GM23338 (cell line): ENCODE measurements around the gene APBB3. TPM values are rescaled to one million over a fixed set of nuclear protein-coding genes. Genes with fewer than 3 reads are reported as not detected.

Experiments
- ATAC-seq: fragments of 200-7000 bp; cut with Tn5 transposase; 3 replicates; pipeline ENCODE4 v1.9.1; 2020
- DNase-seq: peaks from one replicate; pipeline ENCODE4 v3.0.0-alpha.2; 2015; ENCODE audit warnings: low spot score
- H2AFZ ChIP-seq: fragments of 200-600 bp; sonication (generic); 2 replicates; pipeline ENCODE4 v1.8.0; 2016; ENCODE audit warnings: antibody characterized with exemption, mild to moderate bottlenecking, moderate library complexity
- H3F3A ChIP-seq: fragments of 200-600 bp; sonication (generic); replicated peaks from 2 replicates; pipeline ENCODE4 v1.8.0; 2017; ENCODE audit warnings: antibody characterized with exemption, mixed run types, low read depth
- H3K27ac ChIP-seq: fragments of 200-600 bp; sonication (generic); 2 replicates; pipeline ENCODE4 v1.6.1; 2016; ENCODE audit warnings: low read depth
- H3K27me3 ChIP-seq: fragments of 200-600 bp; sonication (generic); 2 replicates; pipeline ENCODE4 v1.8.0; 2016; ENCODE audit warnings: mild to moderate bottlenecking, mixed run types, moderate library complexity; ENCODE audit not compliant: insufficient read depth
- H3K36me3 ChIP-seq: fragments of 200-600 bp; sonication (generic); 2 replicates; pipeline ENCODE4 v1.8.0; 2016; ENCODE audit warnings: mild to moderate bottlenecking; ENCODE audit not compliant: insufficient read depth
- H3K4me1 ChIP-seq: fragments of 200-600 bp; sonication (generic); 2 replicates; pipeline ENCODE4 v1.8.0; 2016; ENCODE audit warnings: mild to moderate bottlenecking, moderate library complexity; ENCODE audit not compliant: insufficient read depth
- H3K4me2 ChIP-seq: fragments of 200-600 bp; sonication (generic); 2 replicates; pipeline ENCODE4 v1.7.1; 2017; ENCODE audit warnings: mixed run types
- H3K4me3 ChIP-seq: fragments of 200-600 bp; sonication (generic); 2 replicates; pipeline ENCODE4 v1.6.1; 2016; ENCODE audit warnings: mixed run types
- H3K79me2 ChIP-seq: fragments of 200-600 bp; sonication (generic); replicated peaks from 2 replicates; pipeline ENCODE4 v1.8.0; 2017; ENCODE audit warnings: mild to moderate bottlenecking; ENCODE audit not compliant: insufficient read depth
- H3K9me2 ChIP-seq: fragments of 200-600 bp; sonication (generic); 2 replicates; pipeline ENCODE4 v1.8.0; 2017; ENCODE audit not compliant: insufficient read depth
- H4K20me1 ChIP-seq: fragments of 200-600 bp; sonication (generic); replicated peaks from 2 replicates; pipeline ENCODE4 v1.8.0; 2017; ENCODE audit warnings: mild to moderate bottlenecking; ENCODE audit not compliant: insufficient read depth
- H3K27ac Mint-ChIP-seq: 2 replicates; pipeline ENCODE4 v1.8.0; 2020; ENCODE audit warnings: inconsistent platforms, mild to moderate bottlenecking, moderate library complexity, mixed read lengths
- H3K27me3 Mint-ChIP-seq: 3 replicates; pipeline ENCODE4 v1.8.0; 2022; ENCODE audit warnings: low read depth, mild to moderate bottlenecking, moderate library complexity, mixed read lengths, inconsistent platforms; ENCODE audit not compliant: insufficient read depth, poor library complexity
- H3K36me3 Mint-ChIP-seq: 3 replicates; pipeline ENCODE4 v1.8.0; 2021; ENCODE audit warnings: low read depth, mild to moderate bottlenecking, inconsistent platforms, moderate library complexity, mixed read lengths
- H3K4me1 Mint-ChIP-seq: 3 replicates; pipeline ENCODE4 v1.8.0; 2020; ENCODE audit warnings: mild to moderate bottlenecking, inconsistent platforms, mixed read lengths
- H3K4me3 Mint-ChIP-seq: 3 replicates; pipeline ENCODE4 v1.8.0; 2021; ENCODE audit warnings: moderate library complexity, mild to moderate bottlenecking, inconsistent platforms, mixed read lengths
- H3K9me3 Mint-ChIP-seq: 3 replicates; pipeline ENCODE4 v1.8.0; 2020; ENCODE audit warnings: moderate library complexity, mild to moderate bottlenecking, inconsistent platforms, mixed read lengths
- EZH2 ChIP-seq: fragments of 200-600 bp; sonication (generic); IDR thresholded peaks from one replicate; pipeline ENCODE4 v1.8.0; 2017; ENCODE audit warnings: antibody characterized with exemption, mild to moderate bottlenecking, low read depth; ENCODE audit not compliant: unreplicated experiment
- EZH2phosphoT487 ChIP-seq: fragments of 200-600 bp; sonication (generic); IDR thresholded peaks from one replicate; pipeline ENCODE4 v1.8.1; 2018; ENCODE audit warnings: antibody characterized with exemption; ENCODE audit not compliant: unreplicated experiment
- JUNB ChIP-seq: IDR thresholded peaks from one replicate; pipeline ENCODE4 v1.6.1; 2016; ENCODE audit warnings: antibody characterized with exemption; ENCODE audit not compliant: unreplicated experiment
- NANOG ChIP-seq: IDR thresholded peaks from 2 replicates; pipeline ENCODE4 v1.6.1; 2016; ENCODE audit warnings: antibody characterized with exemption, borderline replicate concordance
- POLR2AphosphoS5 ChIP-seq: IDR thresholded peaks from 2 replicates; pipeline ENCODE4 v1.6.1; 2016; ENCODE audit warnings: antibody characterized with exemption, low read depth
- STAT1 ChIP-seq: IDR thresholded peaks from one replicate; pipeline ENCODE4 v1.6.1; 2016; ENCODE audit warnings: antibody characterized with exemption; ENCODE audit not compliant: unreplicated experiment
- ZNF114 ChIP-seq: fragments of 250-450 bp; sonication (Bioruptor Pico); IDR thresholded peaks from 2 replicates; pipeline ENCODE4 v1.5.0; 2020; ENCODE audit warnings: mild to moderate bottlenecking, moderate library complexity
- ZNF331 ChIP-seq: fragments of 250-450 bp; sonication (Bioruptor Pico); IDR thresholded peaks from 2 replicates; pipeline ENCODE4 v1.5.0; 2020; ENCODE audit warnings: low read depth, mild to moderate bottlenecking, moderate library complexity
- polyA plus RNA-seq: library from polyadenylated mRNA; unstranded; fragments of >200 nt; fragmentation: Nextera tagmentation; extraction: Ambion mirVana; gene quantifications from 2 replicates; pipeline ENCODE4 v1.2.1, GENCODE V29; 2016
- total RNA-seq: library from RNA; depleted of rRNA; stranded (reverse); fragments of >200 nt; shearing (Covaris generic); gene quantifications from 2 replicates; pipeline ENCODE4 v1.2.3, GENCODE V29; 2014
- TF ChIP-seq, protein P1 (sequence below): fragments of 250-450 bp; sonication (Bioruptor Pico); IDR thresholded peaks from 2 replicates; pipeline ENCODE4 v1.5.0; 2020; ENCODE audit warnings: mild to moderate bottlenecking, moderate library complexity
- TF ChIP-seq, protein P2 (sequence below), 2 experiments: fragments of 200-600 bp in 1 of 2; sonication (generic) in 1 of 2; conservative IDR thresholded peaks; 2 replicates each; pipeline versions ENCODE4 v1.5.1 to v1.6.1; 2016 to 2017; ENCODE audit warnings: antibody characterized with exemption in 2 of 2, low read depth in 2 of 2, mild to moderate bottlenecking in 2 of 2, moderate library complexity in 1 of 2

The APBB3 gene
- total and polyA plus RNA-seq, 2 experiments from 2014 or later: 9.0 to 15.4 TPM

DNA sequence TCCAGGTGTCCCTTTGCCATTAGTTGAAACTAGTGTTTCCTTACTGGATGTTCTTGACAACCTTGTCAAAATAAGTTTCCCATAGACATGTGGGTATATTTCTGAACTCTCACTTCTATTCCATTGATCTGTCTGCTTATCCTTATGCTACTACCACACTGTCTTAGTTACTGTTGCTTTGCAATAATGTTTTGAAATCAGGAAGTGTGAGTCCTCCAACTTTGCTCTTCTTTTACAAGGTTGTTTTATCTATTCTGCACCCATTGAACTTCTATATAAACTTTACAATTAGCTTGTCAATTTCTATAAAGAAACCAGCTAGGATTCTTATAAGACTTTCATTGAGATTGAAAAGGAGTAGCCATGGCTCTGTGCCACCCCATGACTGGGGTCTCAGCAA lies 44.3 kb upstream of the APBB3 start:
- H3K79me2 ChIP-seq: no peaks in the 10 kb centered on the region
- no peaks in the 10 kb centered on the region; the same call in 1 of the 2 replicates for H3K9me2 ChIP-seq
- H3K4me3 Mint-ChIP-seq: no peak overlapping the region
- H3F3A ChIP-seq: no peaks in the 10 kb centered on the region
- peaks cover 50% of the 10 kb centered on the region for H3K9me3 Mint-ChIP-seq
- peaks cover 4% of the 10 kb centered on the region; the same call in 2 of the 3 replicates for H3K36me3 Mint-ChIP-seq
- no peak overlapping the region for H3K27ac ChIP-seq
- no peak overlapping the region for H3K4me2 ChIP-seq
- DNase-seq (no peak), ATAC-seq (no peak)
- H3K4me1 ChIP-seq: no peaks in the 10 kb centered on the region
- no peak for TF ChIP-seq STAT1
- TF ChIP-seq EZH2: no peak
- no peak for TF ChIP-seq JUNB
- no peak for TF ChIP-seq ZNF114 (CRISPR knock-in tag)
- TF ChIP-seq EZH2phosphoT487: no peak
- TF ChIP-seq NANOG: no peak
- H3K27ac Mint-ChIP-seq: no peak overlapping the region
- no peaks in the 10 kb centered on the region for H3K36me3 ChIP-seq
- peaks cover 8% of the 10 kb centered on the region for H3K27me3 Mint-ChIP-seq
- H3K4me1 Mint-ChIP-seq: no peaks in the 10 kb centered on the region
- H4K20me1 ChIP-seq: no peaks in the 10 kb centered on the region
- H3K27me3 ChIP-seq: no peaks in the 10 kb centered on the region
- H3K4me3 ChIP-seq: no peak overlapping the region
- no peak overlapping the region for H2AFZ ChIP-seq

DNA sequence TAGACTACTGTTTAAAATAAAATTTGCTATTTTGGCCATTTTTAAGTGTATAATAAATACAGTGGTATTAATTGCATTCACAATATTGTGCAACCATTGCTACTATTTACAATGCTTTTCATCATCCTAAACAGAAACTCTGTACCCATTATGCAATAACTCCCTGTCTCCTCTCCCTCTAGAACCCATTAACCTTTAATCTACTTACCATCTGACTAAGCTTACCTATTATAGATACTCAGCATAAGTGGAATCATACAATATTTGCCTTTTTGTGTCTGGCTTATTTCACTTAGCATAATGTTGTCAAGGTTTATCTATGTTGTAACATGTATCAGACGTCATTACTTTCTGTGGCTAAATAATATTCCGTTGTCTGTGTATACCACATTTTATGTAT lies 42.6 kb upstream of the APBB3 start:
- H3K27me3 Mint-ChIP-seq: peaks cover 3% of the 10 kb centered on the region
- no peaks in the 10 kb centered on the region for H4K20me1 ChIP-seq
- no peak for ATAC-seq
- H3K27me3 ChIP-seq: no peaks in the 10 kb centered on the region
- no peak overlapping the region for H3K4me2 ChIP-seq
- H3K4me1 ChIP-seq: no peaks in the 10 kb centered on the region
- H3K27ac Mint-ChIP-seq: no peak overlapping the region
- no peaks in the 10 kb centered on the region for H3K79me2 ChIP-seq
- TF ChIP-seq POLR2AphosphoS5 (no peak), NANOG (no peak), ZNF331 (CRISPR knock-in tag) (no peak), STAT1 (no peak), EZH2 (no peak), EZH2phosphoT487 (no peak), ZNF114 (CRISPR knock-in tag) (no peak)
- TF ChIP-seq, protein P1, sequence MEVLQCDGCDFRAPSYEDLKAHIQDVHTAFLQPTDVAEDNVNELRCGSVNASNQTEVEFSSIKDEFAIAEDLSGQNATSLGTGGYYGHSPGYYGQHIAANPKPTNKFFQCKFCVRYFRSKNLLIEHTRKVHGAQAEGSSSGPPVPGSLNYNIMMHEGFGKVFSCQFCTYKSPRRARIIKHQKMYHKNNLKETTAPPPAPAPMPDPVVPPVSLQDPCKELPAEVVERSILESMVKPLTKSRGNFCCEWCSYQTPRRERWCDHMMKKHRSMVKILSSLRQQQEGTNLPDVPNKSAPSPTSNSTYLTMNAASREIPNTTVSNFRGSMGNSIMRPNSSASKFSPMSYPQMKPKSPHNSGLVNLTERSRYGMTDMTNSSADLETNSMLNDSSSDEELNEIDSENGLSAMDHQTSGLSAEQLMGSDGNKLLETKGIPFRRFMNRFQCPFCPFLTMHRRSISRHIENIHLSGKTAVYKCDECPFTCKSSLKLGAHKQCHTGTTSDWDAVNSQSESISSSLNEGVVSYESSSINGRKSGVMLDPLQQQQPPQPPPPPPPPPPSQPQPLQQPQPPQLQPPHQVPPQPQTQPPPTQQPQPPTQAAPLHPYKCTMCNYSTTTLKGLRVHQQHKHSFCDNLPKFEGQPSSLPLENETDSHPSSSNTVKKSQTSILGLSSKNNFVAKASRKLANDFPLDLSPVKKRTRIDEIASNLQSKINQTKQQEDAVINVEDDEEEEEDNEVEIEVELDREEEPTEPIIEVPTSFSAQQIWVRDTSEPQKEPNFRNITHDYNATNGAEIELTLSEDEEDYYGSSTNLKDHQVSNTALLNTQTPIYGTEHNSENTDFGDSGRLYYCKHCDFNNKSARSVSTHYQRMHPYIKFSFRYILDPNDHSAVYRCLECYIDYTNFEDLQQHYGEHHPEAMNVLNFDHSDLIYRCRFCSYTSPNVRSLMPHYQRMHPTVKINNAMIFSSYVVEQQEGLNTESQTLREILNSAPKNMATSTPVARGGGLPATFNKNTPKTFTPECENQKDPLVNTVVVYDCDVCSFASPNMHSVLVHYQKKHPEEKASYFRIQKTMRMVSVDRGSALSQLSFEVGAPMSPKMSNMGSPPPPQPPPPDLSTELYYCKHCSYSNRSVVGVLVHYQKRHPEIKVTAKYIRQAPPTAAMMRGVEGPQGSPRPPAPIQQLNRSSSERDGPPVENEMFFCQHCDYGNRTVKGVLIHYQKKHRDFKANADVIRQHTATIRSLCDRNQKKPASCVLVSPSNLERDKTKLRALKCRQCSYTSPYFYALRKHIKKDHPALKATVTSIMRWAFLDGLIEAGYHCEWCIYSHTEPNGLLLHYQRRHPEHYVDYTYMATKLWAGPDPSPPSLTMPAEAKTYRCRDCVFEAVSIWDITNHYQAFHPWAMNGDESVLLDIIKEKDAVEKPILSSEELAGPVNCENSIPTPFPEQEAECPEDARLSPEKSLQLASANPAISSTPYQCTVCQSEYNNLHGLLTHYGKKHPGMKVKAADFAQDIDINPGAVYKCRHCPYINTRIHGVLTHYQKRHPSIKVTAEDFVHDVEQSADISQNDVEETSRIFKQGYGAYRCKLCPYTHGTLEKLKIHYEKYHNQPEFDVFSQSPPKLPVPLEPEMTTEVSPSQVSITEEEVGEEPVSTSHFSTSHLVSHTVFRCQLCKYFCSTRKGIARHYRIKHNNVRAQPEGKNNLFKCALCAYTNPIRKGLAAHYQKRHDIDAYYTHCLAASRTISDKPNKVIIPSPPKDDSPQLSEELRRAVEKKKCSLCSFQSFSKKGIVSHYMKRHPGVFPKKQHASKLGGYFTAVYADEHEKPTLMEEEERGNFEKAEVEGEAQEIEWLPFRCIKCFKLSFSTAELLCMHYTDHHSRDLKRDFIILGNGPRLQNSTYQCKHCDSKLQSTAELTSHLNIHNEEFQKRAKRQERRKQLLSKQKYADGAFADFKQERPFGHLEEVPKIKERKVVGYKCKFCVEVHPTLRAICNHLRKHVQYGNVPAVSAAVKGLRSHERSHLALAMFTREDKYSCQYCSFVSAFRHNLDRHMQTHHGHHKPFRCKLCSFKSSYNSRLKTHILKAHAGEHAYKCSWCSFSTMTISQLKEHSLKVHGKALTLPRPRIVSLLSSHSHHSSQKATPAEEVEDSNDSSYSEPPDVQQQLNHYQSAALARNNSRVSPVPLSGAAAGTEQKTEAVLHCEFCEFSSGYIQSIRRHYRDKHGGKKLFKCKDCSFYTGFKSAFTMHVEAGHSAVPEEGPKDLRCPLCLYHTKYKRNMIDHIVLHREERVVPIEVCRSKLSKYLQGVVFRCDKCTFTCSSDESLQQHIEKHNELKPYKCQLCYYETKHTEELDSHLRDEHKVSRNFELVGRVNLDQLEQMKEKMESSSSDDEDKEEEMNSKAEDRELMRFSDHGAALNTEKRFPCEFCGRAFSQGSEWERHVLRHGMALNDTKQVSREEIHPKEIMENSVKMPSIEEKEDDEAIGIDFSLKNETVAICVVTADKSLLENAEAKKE (CRISPR knock-in tag): no peak
- TF ChIP-seq, protein P2, sequence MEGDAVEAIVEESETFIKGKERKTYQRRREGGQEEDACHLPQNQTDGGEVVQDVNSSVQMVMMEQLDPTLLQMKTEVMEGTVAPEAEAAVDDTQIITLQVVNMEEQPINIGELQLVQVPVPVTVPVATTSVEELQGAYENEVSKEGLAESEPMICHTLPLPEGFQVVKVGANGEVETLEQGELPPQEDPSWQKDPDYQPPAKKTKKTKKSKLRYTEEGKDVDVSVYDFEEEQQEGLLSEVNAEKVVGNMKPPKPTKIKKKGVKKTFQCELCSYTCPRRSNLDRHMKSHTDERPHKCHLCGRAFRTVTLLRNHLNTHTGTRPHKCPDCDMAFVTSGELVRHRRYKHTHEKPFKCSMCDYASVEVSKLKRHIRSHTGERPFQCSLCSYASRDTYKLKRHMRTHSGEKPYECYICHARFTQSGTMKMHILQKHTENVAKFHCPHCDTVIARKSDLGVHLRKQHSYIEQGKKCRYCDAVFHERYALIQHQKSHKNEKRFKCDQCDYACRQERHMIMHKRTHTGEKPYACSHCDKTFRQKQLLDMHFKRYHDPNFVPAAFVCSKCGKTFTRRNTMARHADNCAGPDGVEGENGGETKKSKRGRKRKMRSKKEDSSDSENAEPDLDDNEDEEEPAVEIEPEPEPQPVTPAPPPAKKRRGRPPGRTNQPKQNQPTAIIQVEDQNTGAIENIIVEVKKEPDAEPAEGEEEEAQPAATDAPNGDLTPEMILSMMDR (conservative IDR thresholded peaks at IDR 0.05; ENCODE audit: low read depth in 2 of 2): no peak
- no peak overlapping the region for H2AFZ ChIP-seq
- no peaks in the 10 kb centered on the region; the same call in 1 of the 2 replicates for H3K9me2 ChIP-seq
- H3K4me3 Mint-ChIP-seq: no peak overlapping the region
- no peak overlapping the region for H3K27ac ChIP-seq
- H3F3A ChIP-seq: no peaks in the 10 kb centered on the region
- H3K4me3 ChIP-seq: no peak overlapping the region
- H3K36me3 Mint-ChIP-seq: peaks cover 4% of the 10 kb centered on the region; the same call in 1 of the 3 replicates
- no peaks in the 10 kb centered on the region for H3K36me3 ChIP-seq
- H3K9me3 Mint-ChIP-seq: peaks cover 40% of the 10 kb centered on the region
- no peak for DNase-seq
- H3K4me1 Mint-ChIP-seq: no peaks in the 10 kb centered on the region
